GM12878 (cell line): ENCODE data around the gene NR2F1-AS1. TPM values are rescaled to one million over a fixed set of nuclear protein-coding genes. Genes with fewer than 3 reads are reported as not detected.

Source experiments
- ATAC-seq: fragments of 200-7000 bp; cut with Tn5 transposase; 3 replicates; pipeline ENCODE4 v1.9.1; 2020; ENCODE audit warnings: mild to moderate bottlenecking, moderate library complexity
- BruUV-seq: library from RNA; stranded (reverse); fragments of 400-500 nt; replicated peaks from 2 replicates; lab custom pipeline; 2021; lab: Mats Ljungman, UMichigan
- CTCF ChIA-PET: fragments of 300-600 bp; sonication (Branson Sonifier 250); formaldehyde crosslinking; extraction: SDS; loops from one replicate; lab custom pipeline; 2021; ENCODE audit warnings: inconsistent platforms; lab: Yijun Ruan, JAX
- POLR2A ChIA-PET: fragments of 350-600 bp; formaldehyde crosslinking; extraction: SDS; loops from one replicate; lab custom pipeline; 2021; ENCODE audit warnings: inconsistent platforms; lab: Charles Lee
- RAD21 ChIA-PET: fragments of 300-600 bp; sonication (Branson Sonifier 250); formaldehyde crosslinking; loops from one replicate; lab custom pipeline; 2023; ENCODE audit warnings: antibody characterized with exemption; ENCODE audit not compliant: unreplicated experiment; lab: Charles Lee
- SMC1A ChIA-PET: fragments of 300-600 bp; sonication (Branson Sonifier 250); formaldehyde crosslinking; loops from one replicate; lab custom pipeline; 2023; ENCODE audit not compliant: unreplicated experiment, uncharacterized antibody; lab: Charles Lee
- DNase-seq: peaks from one replicate; pipeline ENCODE4 v3.0.0-alpha.2; 2011; ENCODE audit warnings: low read depth, low spot score
- FAIRE-seq: peaks from 3 replicates; lab custom pipeline; 2011; peaks lifted over from hg19 to GRCh38; lab: Jason Lieb, UNC
- H2AFZ ChIP-seq: 2 replicates; pipeline ENCODE4 v1.6.0; 2011; ENCODE audit warnings: low read depth, low read length, control low read depth; ENCODE audit not compliant: control insufficient read depth
- H3K27ac ChIP-seq: 2 replicates; pipeline ENCODE4 v1.5.1; 2011; ENCODE audit warnings: control low read depth; ENCODE audit not compliant: control insufficient read depth, insufficient read depth
- H3K27me3 ChIP-seq, 2 experiments: replicated peaks in 1 of 2; 2 replicates each; pipeline versions ENCODE4 v1.6.0 to v1.6.1; 2011; ENCODE audit warnings: low read length in 1 of 2; ENCODE audit not compliant: control insufficient read depth in 2 of 2, insufficient read depth in 2 of 2
- H3K36me3 ChIP-seq, 2 experiments: 2 replicates each; pipeline ENCODE4 v1.5.1; 2011; ENCODE audit warnings: low read length in 1 of 2; ENCODE audit not compliant: control insufficient read depth in 2 of 2, insufficient read depth in 2 of 2
- H3K4me1 ChIP-seq: 2 replicates; pipeline ENCODE4 v1.6.1; 2011; ENCODE audit warnings: mild to moderate bottlenecking, low read length, moderate library complexity, mixed read lengths; ENCODE audit not compliant: control insufficient read depth, insufficient read depth
- H3K4me2 ChIP-seq: 2 replicates; pipeline ENCODE4 v1.6.0; 2011; ENCODE audit warnings: control low read depth; ENCODE audit not compliant: control insufficient read depth, insufficient read depth
- H3K4me3 ChIP-seq: fragments of 200-600 bp; sonication (generic); 2 replicates; pipeline ENCODE4 v1.5.1; 2016
- H3K79me2 ChIP-seq: 2 replicates; pipeline ENCODE4 v1.6.0; 2011; ENCODE audit warnings: low read length; ENCODE audit not compliant: control insufficient read depth, insufficient read depth
- H3K9ac ChIP-seq: 2 replicates; pipeline ENCODE4 v1.8.0; 2011; ENCODE audit warnings: low read length, control low read depth, mixed read lengths; ENCODE audit not compliant: control insufficient read depth, insufficient read depth
- H3K9me3 ChIP-seq: replicated peaks from 3 replicates; pipeline ENCODE4 v1.5.1; 2011; ENCODE audit warnings: mild to moderate bottlenecking, low read length; ENCODE audit not compliant: control insufficient read depth, insufficient read depth
- H4K20me1 ChIP-seq: 2 replicates; pipeline ENCODE4 v1.6.0; 2011; ENCODE audit not compliant: control insufficient read depth, insufficient read depth
- BRCA1 ChIP-seq: IDR thresholded peaks from 2 replicates; pipeline ENCODE4 v1.6.1; 2011; ENCODE audit warnings: low read depth, low read length, improper control_type of control experiment
- RUNX3 ChIP-seq: IDR thresholded peaks from 2 replicates; pipeline ENCODE4 v1.6.1; 2012; ENCODE audit warnings: low read length, inconsistent platforms
- SREBF2 ChIP-seq: IDR thresholded peaks from 2 replicates; pipeline ENCODE4 v1.6.1; 2012; ENCODE audit warnings: mild to moderate bottlenecking, low read length
- WGBS: methylation state at CpG from one replicate; pipeline ENCODE4 v1.1.6; 2016; ENCODE audit warnings: low lambda C conversion rate; ENCODE audit not compliant: insufficient replicate concordance, insufficient coverage; ENCODE audit errors: missing lambda C conversion rate; 5-methylcytosine and 5-hydroxymethylcytosine counted together
- in situ Hi-C: fragments of 300-500 bp; cut with MboI; formaldehyde crosslinking; loops from 9 replicates; pipeline ENCODE4 v1.14.3; 2018; ENCODE audit warnings: mixed read lengths
- intact Hi-C: fragments of 100-400 bp; cut with micrococcal nuclease; formaldehyde crosslinking; loops from one replicate; pipeline ENCODE4 v1.14.2; 2022; ENCODE audit not compliant: unreplicated experiment
- polyA plus RNA-seq, 11 experiments: library from polyadenylated mRNA; depleted of rRNA in 4 of 11; unstranded in 6 of 11; stranded (reverse) in 5 of 11; fragments of >200 nt; fragmentation: Nextera tagmentation in 4 of 11; fragmentation: Illumina TruSeq in 1 of 11; extraction: Ambion mirVana in 4 of 11; extraction: Trizol in 1 of 11; gene quantifications; 1 replicate in 1 of 11; 2 replicates in 10 of 11; pipeline versions ENCODE4 v1.2.1 to v1.2.3, GENCODE V29; 2011 to 2016; ENCODE audit warnings: inconsistent platforms in 2 of 11, missing spikeins in 2 of 11, low read depth in 1 of 11
- total RNA-seq, 4 experiments: library from RNA; depleted of rRNA in 3 of 4; stranded (reverse); fragments of >200 nt in 3 of 4; fragmentation: Illumina TruSeq in 1 of 4; extraction: Trizol in 1 of 4; gene quantifications; 2 replicates each; pipeline versions ENCODE4 v1.2.1 to v1.2.3, GENCODE V29; 2013 to 2021
- TF ChIP-seq, protein P1 (sequence below): IDR thresholded peaks from 2 replicates; pipeline ENCODE4 v1.6.1; 2011; ENCODE audit warnings: low read depth, mild to moderate bottlenecking, low read length, moderate library complexity, borderline replicate concordance; ENCODE audit errors: extremely low read depth

Gene NR2F1-AS1
- total and polyA plus RNA-seq, 10 of the 15 experiments (the other 5 are each of a cell fraction or from before 2014, with no cell fraction given), result 0.11 to 0.85 (median 0.27) TPM

DNA sequence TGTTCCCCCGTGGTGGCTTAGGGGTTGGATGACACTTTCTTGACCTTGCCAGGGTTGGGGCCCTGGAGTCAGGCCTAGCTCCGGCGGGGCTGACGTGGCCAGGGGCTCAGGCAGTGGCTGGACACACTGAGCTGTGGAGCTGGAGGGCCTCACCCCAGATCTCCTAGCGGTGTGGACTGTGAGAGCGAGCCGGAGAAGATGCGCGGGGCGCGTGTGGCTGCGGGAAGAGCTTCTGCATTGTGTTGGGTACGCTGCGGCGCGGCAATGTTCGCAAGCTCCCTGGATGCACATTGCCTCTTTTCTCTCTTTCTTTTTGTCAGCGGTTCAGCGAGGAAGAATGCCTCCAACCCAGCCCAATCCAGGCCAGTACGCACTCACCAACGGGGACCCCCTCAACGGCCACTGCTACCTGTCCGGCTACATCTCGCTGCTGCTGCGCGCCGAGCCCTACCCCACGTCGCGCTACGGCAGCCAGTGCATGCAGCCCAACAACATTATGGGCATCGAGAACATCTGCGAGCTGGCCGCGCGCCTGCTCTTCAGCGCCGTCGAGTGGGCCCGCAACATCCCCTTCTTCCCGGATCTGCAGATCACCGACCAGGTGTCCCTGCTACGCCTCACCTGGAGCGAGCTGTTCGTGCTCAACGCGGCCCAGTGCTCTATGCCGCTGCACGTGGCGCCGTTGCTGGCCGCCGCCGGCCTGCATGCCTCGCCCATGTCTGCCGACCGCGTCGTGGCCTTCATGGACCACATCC, 6.8 kb upstream of the NR2F1-AS1 start (continued):
- TF ChIP-seq BRCA1 (no peak), SREBF2 (no peak)

DNA sequence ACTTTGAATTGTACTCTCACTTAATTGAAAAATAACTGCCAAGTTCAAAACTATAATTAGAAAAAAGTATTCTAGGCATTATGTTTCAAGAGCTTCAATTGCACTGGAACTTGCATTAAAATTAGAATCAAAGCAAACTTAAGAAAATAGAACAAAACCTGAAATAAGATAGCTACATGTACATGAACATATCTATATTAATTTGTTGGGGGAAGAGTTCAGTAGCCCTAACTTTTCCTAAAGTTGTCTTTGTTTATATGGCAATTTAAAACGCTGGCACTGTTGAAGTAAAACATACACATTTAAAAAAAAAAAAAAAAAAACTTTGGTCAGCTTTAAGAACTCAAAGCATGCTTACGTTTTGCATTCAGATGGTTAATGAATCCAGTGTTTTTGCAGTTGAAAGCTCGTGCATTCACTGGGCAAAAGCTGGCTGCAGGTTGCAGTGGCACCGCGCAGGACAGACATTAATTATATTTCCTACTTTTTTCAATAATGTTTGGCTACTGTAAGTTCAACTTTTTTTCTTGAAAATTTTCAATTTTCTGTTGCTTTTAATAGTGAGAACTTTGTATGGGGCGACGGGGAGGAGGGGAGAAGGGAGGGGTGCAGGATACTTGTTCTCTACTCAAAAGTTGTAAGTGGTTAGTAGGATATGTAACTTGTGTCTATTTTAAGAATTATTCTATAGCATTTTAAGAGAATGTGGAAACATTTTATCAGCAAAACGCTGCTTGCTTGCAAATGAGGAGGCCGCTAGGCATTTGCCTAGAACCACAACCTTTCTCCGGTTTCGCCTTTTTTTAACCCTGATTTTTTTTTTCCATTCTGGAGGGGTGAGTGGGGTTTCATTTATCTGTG, 5.9 kb upstream of the NR2F1-AS1 start:
- H4K20me1 ChIP-seq, result no peaks in the 10 kb centered on the region
- peaks cover 10 to 25% of the 10 kb centered on the region in 2 experiments for H3K27me3 ChIP-seq
- H3K36me3 ChIP-seq, result no peaks in the 10 kb centered on the region
- no peak overlapping the region for H3K27ac ChIP-seq
- H3K9ac ChIP-seq, result no peak overlapping the region
- peaks cover 4% of the 10 kb centered on the region; the same call in 1 of the 2 replicates for H3K4me1 ChIP-seq
- ATAC-seq, result no peak
- ChIA-PET SMC1A (interaction anchor here (0.5 to 2.1 kb wide), 10 partner anchors 9 to 679 kb away, joined by 3 to 12 read pairs (median 4); no protein-coding TSS in a partner anchor), RAD21 (interaction anchor here (0.7 to 1.3 kb wide), 3 partner anchors 20 to 329 kb away, joined by 4 to 6 read pairs (median 4); no protein-coding TSS in a partner anchor), CTCF (interaction anchor here (0.6 to 2.5 kb wide), 7 partner anchors 8 to 886 kb away, joined by 3 to 16 read pairs (median 3); no protein-coding TSS in a partner anchor), POLR2A (interaction anchor here (0.7 to 1.3 kb wide), 2 partner anchors 8 to 69 kb away, joined by 3 read pairs; no protein-coding TSS in a partner anchor)
- intact Hi-C loops, result no loop called here
- no peak for DNase-seq
- H3K4me2 ChIP-seq, result no peak overlapping the region
- no peaks in the 10 kb centered on the region; the same call in 2 of the 3 replicates for H3K9me3 ChIP-seq
- 34% methylated on average over 11 of the region's 11 CpGs for WGBS
- in situ Hi-C loops, result loop anchor here (25.0 kb wide), 1 partner anchor 1100 kb away; no protein-coding TSS in a partner anchor
- no TSS peak for BruUV-seq
- H2AFZ ChIP-seq, result no peak overlapping the region
- no peak for FAIRE-seq
- peak; percentile 34; the same call in 1 of the 2 replicates for TF ChIP-seq RUNX3
- TF ChIP-seq, protein P1, sequence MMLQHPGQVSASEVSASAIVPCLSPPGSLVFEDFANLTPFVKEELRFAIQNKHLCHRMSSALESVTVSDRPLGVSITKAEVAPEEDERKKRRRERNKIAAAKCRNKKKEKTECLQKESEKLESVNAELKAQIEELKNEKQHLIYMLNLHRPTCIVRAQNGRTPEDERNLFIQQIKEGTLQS, result no peak
- no peak overlapping the region for H3K4me3 ChIP-seq
- H3K79me2 ChIP-seq, result no peaks in the 10 kb centered on the region
